Medulla oblongata (tissue), 1 donor: ENCODE measurements around the gene JMY.
A peak's percentile ranks its signal among the peaks of the same experiment; 100 is the strongest.

ENCODE experiments used
- DNase-seq: peaks from one replicate; pipeline ENCODE4 v3.0.0-alpha.2; 2015; ENCODE audit errors: extremely low spot score

JMY gene, protein sequence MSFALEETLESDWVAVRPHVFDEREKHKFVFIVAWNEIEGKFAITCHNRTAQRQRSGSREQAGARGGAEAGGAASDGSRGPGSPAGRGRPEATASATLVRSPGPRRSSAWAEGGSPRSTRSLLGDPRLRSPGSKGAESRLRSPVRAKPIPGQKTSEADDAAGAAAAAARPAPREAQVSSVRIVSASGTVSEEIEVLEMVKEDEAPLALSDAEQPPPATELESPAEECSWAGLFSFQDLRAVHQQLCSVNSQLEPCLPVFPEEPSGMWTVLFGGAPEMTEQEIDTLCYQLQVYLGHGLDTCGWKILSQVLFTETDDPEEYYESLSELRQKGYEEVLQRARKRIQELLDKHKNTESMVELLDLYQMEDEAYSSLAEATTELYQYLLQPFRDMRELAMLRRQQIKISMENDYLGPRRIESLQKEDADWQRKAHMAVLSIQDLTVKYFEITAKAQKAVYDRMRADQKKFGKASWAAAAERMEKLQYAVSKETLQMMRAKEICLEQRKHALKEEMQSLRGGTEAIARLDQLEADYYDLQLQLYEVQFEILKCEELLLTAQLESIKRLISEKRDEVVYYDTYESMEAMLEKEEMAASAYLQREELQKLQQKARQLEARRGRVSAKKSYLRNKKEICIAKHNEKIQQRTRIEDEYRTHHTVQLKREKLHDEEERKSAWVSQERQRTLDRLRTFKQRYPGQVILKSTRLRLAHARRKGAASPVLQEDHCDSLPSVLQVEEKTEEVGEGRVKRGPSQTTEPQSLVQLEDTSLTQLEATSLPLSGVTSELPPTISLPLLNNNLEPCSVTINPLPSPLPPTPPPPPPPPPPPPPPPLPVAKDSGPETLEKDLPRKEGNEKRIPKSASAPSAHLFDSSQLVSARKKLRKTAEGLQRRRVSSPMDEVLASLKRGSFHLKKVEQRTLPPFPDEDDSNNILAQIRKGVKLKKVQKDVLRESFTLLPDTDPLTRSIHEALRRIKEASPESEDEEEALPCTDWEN

DNA sequence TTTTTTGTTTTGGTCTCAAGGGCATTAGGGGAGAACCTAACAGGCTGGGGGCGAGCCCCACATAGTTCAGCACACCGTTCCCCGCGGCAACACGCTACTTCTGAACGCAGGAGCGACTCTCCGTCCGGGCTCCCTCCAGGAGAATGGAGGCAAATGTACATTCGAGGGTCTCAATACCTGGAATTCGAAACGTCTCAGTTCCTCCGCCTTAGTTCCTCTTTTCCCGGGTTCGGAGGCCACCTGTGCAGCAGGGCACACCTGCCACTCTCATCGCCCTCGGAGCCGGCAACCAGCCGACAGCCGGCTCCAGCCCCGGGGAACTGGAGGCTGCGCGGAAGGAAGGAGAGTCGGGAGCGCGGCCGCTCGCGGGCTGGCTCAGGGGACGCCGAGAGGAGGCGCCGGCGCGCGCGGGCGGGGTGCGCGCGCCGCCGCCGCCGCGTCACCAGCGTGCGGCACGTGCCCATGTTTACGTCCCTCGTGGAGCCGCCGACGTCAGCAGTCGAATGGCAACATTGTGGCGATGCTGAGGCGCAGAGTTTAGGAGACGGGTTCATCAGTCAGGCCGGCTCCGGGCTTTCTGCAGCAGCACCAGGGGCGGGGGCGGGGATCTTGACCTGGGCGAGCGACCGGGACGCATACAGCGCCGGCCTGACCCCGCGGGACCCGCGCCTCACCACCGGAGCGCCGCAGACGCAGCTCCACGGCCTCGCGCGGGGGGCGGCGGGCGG is at the start of gene JMY:
TSS of gene JMY (plus strand) at position 498 of the 728 bp plus-strand sequence. CDS start 520 bp downstream, outside the sequence.
- DNase-seq = peak; percentile 87

DNA sequence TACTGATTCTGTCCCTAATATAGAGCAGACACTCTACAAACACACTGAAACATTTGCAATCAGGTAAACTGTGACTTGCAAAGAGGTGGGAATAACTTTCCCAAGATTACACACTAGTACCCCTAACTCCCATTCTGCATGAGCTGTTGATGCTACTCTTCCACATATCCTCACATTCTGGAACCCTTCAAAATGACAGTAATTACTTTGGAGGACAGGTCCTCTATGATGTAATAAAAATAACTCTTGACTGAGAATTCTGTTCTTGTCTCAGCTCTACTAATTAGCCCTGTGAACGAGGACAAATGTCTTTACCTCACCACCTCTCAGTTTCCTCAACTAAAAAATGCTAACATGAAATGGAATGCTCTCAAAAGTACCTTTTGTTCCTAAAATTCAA is 49.5 kb upstream of the JMY start:
- no peak for DNase-seq

DNA sequence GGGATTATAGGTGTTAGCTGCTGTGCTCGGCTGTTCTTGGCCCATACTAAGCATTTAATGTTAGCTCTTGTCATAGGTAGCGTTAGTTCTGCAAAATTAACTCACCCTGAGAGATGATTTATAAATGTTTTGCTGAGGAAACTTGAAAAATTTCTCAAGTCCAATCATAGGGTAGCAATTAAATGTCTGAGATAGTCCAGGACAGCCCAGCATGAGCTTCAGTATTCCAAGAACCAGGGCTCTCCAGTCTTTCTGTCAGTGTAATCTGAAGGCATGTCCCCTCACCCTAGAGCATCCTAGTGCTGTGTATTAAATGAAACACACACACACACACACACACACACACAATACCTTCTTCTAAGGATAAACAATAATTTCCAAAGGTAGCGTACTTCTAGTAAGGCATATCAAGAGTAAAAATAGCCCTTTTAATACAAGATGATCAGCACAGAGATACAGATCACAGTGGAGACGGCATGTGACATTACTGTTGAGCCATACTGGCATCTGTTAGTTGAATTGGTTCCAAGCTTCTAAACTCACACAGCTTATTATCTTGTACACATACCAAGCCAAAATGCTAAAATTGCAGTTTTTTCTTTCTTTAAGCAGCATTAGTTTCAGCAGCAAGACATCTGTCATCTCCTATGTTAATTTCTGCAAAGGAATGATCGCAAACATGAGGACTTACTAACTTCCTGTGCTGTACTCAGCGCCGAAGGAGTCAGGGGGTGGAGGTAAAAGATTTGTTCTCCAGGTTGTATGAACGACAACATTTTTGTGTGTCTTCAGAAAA is 46.3 kb upstream of the JMY start:
- DNase-seq = no peak

DNA sequence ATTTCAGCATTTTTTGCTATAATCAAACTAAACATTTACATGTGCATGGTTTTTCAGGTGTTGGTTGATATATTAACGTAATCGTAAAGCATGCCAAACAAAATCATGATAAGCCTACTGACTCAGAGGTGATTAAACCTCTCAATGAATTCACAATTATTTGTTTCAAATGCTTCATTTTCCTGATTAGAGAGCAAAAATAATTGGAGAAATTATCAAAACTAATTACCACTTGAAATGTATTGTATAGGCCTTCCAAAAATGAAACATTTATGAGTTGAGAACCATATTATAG is 45.7 kb upstream of the JMY start:
- DNase-seq = no peak

DNA sequence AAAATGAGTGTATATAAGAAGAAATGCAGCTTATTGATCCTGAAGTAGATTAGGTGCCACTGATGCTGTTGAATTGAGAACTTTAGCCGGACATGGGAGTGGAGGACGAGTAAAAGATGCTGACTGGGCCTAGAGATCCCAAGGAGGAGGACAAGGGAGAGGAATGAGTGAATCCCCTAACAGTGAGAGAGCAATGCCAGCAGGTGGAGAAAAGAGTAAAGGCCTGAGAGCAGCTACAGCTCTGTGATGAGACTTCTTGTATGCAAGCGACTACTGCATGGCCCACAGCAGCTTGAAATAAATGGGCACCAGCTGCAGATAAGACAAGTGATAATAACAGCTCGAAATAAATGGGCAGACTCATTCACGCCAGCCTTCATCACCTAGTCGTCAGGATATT is 44.5 kb upstream of the JMY start:
- DNase-seq = no peak

DNA sequence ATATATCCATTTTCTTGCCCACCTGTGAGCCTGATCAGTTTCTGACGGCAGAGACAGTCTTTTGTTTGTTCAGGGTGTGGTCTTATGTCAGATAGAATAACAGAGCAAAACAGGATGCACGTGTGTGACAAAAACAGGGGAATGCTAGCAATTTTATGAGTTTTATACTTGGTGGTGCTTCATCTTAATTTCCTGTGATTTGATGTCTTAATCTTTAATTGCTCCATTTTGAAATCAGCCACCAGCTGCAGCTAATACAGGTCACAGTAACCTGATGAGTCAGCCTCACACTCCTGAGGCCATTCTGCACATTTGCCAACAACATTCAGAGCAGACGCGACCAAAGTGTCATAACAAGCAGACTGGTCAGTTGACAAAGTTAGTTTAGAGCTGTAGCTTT is 42.3 kb upstream of the JMY start:
- DNase-seq = no peak

DNA sequence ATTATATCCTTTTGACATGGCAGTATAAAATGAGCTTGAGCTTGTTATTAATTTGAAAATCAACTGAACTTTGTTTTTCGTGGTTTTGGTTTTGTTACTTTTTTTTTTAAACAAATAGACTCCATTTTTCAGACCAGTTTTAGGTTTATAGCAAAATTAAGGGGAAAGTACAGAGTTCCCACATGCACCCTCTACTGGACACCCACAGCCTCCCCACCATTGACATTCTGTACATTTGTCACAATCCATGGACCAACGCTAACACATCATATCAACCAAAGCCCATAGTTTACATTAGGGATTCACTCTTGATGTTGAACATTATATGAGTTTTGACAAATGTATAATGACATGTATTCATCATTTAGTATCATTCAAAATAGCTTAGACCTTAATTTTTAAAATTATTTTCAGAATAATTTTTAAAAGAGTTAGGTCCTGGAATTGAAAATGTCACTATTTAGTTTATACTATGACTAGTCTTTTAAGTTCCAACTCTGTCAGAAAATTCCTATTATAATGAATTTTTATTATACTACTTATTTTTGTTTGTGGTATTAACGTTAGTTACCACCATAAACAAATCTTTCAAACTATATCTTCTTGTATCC is 35.3 kb upstream of the JMY start:
- DNase-seq = no peak

DNA sequence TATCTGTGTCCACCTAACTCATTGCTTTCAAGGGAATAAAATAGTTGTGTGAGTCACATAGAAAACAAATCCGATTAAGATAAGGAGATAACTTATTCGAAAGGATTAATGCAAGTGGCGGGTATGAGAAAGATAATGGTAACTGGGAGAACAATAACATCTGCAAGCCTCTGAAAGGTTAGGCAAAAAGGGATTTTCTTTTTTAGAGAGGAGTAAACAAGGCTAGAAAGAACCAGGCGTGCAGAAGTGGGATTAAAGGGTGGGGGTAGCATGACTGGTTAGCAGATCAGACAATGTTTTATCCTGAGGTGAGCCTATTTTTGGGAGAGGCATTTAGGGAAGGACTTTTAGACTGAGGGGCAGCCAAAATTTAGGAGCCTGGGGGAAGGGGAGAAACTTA is 34.7 kb upstream of the JMY start:
- no peak for DNase-seq

DNA sequence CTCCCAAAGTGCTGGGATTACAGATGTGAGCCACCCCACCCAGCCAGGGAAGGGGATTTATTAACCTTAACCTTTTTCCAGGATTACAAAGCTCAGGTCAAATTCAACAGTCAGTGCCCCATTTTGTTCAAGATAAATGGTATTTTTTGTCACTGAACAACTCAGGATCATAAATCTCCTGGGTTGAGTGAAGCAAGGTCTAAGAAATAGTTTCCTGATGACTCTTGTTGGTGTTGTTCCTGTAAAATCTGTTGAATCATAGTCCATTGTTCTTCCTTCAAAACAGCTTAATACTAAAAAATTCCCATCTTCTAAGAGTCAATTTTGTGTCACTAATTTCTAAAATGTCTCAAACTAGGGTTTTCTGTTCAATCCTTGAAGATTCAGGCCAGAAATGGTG is 33.9 kb upstream of the JMY start:
- DNase-seq = no peak

DNA sequence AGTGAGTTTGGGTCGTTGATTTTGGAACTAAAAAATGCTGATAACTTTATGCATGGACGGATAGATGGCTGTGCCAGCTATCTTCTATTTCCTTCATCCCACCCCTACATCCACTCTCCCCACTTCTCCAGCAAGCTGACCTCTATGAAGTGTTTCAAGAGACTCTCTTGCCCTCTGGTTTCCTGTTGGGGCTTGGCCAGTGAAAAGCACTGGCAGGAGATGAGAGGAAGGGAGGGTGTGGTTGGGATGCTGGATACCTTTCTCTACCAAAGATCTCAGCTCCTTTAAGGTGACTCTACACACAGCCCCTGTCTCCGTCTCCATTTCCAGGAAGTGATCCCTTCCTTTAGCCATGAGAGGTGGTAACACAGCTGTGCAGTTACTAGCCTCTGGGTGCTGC is 30.0 kb upstream of the JMY start:
- DNase-seq = no peak

DNA sequence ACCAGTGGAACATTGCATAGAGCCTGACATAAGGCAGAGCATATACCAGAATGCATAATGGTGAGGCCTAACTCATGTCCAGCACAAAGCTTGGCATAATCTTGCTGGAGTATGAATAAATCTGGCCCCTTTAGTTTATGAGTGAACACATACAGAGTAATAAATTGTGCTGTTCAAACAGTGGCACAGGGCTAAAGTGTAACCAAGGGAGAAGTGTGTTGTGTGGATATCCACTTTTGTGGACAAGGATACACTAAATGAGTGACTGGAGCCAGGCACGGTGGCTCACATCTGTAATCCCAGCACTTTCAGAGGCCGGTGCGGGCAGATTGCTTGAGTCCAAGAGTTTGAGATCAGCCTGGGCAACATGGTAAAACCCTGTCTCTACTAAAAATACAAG is 29.4 kb upstream of the JMY start:
- no peak for DNase-seq

DNA sequence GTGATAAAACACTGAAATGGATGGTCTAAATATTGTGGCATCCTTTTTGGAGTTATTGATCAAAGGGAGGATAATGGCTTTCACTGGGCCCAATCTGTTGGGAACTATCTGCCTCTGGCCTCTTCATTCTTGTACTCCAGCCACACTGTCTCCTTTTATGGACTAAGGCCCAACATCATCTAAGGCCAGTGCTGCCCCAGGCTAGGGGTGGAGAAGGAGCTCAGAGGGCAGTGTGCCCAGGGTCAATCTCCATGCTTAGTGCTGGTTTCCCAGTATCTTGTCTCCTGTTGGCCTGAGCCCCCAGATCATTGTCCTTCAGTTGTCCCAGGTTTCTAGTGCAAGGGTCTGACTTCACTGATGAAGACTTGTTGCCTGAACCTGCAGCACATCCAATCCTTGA is 26.4 kb upstream of the JMY start:
- DNase-seq = no peak

DNA sequence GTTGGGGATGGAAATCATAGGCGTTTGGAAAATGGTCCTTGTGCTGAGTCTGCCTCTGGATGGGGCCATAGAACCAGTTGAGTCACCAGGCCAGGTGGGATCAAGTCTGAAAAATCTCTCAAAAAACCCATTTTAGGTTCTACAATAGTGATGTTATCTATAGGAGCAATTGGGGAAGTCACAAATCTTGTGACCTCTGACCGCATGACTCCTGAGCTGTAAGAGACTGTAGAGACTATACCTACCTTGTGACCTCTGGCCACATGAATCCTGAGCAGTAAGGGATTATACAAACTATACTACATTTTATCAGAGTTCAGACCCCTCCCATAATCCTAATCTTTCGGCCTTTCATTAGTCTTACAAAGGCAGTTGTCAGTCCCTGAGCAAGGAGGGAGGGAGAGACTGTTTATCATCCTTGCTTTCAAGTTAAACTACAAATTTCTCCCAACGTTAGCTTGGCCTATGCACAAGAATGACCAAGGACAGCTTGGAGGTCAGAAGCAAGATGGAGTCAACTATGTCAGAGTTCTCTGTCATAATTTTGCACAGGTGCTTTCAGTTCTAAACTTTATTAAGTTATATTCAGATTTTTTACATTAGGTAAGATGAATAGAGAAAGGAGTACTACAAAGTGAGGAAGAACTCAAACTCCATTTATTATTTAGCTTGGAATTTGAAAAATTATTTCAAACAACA is 11.5 kb upstream of the JMY start:
- DNase-seq = no peak

DNA sequence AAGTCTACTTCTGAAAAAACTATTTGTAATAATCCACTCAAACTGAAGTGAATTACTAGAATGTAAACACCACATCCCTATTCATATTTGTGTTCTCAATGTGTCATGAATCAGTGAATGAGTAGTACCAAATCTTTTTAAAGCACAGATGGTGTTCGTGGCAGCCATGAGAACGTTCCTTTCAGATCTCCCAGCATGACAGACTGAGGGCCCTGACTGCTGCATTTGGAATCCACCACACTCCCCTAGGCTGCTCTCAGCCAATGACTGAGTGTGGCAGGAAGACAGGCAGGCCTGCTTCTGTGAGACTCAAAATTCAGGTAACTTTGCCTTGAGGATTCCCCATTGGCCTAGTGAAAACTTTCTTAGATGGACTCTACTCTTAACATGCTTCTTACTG is 10.9 kb upstream of the JMY start:
- DNase-seq = no peak

DNA sequence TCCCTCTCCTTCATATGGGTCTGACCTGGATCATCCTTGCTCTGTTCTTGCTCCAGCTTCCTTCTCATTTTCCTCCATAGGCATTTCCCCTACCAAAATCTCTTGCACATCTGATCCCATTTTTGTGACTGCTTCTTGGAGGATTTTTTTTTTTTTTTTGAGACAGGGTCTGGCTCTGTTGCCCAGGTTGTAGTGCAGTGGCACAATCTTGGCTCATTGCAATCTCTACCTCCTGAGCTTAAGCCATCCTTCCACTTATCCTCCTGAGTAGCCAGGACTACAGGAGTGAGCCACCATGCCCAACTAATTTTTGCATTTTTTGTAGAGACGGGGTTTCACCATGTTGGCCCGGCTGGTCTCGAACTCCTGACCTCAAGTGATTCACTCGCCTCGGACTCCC is 10.5 kb upstream of the JMY start:
- no peak for DNase-seq

DNA sequence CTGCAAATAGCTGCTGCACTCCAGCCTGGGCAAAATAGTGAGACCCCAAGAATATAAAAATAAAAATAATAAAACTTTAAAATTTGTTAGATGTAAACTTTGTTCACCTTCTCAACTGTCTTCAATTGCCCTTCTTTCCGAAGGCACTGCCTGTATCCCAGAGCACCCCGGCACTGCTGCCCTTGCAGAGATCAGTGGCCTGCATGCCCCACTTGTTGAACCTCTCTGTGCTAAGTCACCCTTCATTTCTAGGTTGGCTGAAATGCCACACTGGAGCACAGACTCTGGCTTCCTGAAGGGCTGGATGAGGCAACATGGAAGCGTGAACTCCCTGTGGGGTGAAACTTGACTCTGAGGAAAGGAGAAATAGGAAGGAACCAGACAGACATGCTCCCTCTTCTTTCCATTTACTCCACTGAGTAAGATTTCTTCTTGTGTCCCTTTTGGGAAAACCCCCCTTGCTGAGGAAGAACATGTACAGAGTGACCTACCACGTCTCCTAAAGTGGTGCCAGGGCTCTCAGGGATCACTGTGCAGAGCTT is 8.4 kb upstream of the JMY start:
- no peak for DNase-seq

DNA sequence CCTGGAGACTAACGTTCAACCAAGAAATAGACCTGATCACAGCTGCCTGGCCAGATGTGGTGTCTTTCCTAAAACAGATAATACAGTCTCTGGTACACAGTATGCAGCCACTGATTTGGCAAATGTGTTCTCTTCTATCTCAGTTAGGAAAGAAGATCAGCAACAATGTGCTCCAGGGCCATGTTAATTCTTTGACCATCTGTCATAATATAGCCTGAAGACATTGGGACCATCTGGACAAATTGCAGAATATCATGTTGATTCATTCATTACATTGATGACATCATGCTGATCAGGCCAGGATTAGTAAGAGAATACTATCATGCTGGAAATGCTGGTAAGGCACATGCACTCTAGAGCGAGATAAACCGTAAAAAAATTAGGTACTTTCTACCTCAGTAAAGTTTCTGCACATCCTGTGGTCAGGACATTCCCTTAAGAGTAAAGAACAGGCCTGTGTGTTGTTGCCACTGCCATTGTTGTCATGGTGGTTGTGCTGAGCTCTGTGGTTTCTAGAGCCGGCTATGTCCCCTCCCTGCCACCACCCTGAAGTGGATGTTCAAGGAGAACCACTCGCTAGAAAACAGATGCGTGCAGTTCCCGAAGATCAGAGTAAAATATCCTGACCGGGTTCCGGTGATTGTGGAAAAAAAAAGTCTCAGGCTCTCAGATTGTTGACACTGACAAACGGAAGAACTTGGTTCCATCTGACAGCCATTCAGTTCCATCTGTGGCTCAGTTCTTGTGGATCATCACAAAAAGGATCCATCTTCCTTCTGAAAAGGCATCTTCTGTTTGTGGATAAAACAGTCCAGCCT is 6.4 kb upstream of the JMY start:
- no peak for DNase-seq

DNA sequence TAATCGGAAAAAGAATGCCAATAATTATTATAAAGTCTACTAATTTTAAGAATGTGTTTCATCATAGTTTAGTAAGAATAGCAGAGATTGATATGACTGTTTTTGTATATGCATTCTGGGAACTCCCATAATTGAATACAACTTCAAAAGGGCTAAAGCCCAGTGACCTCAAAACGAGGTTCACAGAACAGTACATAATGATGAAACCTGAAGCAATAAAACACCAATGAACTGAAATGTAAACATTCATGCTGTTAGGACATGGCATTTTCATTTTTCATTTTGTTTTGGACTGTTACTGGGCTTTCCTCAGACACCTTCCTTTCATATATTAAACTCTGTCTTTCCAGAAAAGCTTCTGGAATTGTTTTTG is 684 bp upstream of the JMY start:
- DNase-seq = peak; percentile 19

DNA sequence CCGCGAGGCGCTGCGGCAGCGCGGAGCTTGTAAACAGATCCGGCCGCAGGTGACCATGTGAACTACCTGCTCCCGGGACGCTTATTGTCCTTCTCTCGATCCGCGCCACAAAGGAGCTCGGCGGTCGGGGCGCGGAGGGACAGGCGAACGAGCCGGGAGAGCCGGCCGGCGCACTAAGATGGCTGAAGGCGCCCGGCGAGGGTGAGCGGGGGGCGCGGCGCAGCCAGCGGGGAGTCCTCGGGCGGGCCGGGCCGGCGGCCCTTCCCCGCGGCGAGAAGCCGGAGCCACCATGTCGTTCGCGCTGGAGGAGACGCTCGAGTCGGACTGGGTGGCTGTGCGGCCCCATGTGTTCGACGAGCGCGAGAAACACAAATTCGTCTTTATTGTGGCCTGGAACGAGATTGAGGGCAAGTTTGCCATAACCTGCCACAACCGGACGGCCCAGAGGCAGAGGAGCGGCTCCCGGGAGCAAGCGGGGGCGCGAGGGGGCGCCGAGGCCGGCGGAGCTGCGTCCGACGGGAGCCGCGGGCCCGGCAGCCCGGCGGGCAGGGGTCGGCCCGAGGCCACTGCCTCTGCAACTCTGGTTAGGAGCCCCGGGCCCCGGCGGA is 535 bp downstream of the JMY start:
- peak; percentile 27 for DNase-seq
